ENCODE results near the gene ANXA6.
A peak's percentile ranks its signal among the peaks of the same experiment; 100 is the strongest.
"Not testable (repeated sequence)": the region's sequence is repeated elsewhere in the genome, so short reads cannot be mapped to it uniquely, and the experiment has no call there.

ANXA6 gene

DNA sequence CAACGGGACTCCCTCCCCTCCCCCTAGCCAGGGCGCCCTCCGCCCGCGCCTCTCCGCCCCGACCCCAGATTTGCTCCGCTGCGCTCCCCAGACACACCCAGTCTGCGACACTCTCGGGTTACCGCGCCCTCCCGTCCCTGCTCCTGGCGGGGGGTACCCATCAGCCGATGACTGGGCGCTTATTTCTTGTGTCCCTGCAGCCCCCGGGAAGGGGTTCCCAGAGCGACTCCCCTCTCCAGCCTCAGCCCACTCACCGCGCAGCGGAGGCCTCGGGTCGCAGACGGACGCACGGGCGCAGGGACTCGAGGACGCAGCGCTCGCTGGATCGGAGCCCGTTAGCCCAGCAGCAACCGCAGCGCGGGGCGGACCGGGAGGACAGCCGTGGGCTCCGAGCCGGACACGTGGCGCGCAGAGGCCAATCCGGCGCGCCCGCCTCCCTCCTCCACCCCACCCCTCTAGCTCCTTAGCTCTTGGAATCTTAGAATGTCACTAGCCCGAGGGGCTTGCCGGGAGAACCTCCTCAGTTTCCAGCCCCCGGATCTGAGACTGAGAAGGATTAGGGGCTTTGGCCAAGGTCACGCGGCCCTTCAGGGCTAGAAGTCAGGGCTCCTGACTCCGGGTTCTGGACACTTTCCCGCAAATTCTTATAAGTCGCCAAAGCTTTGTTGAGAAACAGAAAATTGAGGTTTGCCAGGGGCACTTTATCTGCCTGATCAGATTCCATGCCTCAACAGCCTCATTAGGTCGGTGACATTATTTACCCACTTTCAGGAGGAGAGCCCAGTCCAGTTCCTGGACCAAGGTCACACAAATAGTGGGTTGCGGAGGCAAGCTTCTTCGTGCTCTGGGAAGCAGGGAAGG, at the start of gene ANXA6:
Gene ANXA6 (minus strand): TSS at position 354 of the 861 bp plus-strand sequence. CDS start 9,878 bp downstream, outside the sequence.
- peak; percentile 64 for DNase-seq

- DNase-seq = no peak
These were observed 47.8 kb upstream of the ANXA6 start for GRCh38 chr5:151205411-151205810.

DNA sequence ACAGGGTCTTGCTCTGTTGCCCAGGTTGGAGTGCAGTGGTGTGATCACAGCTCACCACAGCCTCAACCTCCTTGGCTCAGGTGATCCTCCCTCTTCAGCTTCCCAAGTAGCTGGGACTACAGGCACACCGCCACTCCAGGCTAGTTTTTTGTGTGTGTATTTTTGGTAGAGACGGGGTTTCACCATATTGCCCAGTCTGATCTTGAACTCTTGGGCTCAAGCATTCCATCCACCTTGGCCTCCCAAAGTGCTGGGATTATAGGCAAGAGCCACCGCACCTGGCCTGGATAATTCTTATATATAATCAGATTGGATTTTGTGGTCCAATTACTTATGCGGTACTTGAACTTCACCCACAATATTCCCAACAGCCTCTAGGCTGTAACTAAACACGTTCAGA, 46.5 kb upstream of the ANXA6 start:
- DNase-seq = no peak

GRCh38 chr5:151202381-151203139, 45.0 kb upstream of the ANXA6 start:
- peak; percentile 56 for DNase-seq

DNA sequence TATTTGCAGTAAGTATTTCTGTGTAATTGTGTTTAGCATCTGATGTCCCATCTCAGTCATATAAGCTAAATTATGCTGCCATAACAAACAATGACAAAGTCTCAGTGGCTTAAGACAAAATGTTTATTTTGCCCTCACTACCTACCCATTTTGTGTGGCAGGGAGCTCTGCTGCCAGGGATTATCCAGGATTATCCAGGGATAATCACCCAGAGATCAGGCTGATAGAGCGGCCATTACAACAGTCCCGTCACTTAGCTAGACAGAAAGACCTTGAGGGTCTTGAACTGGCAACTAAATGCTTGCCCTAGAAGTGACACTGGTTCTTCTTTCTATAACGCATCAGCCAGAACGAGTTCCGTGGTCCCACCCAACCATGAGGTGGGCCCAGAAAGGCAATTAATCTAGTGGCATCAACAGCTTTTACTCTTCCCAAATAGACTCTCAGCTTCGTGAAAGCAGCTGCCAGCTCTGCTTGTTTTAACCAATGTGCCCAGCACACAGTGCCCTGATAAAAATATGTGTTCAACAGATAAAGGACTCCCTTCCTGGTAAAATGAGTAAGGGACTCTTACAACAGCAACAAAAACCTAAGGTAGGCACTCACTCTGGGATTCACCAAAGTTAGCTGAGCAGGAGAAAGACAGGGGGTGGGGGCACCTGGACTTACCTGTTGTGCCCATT, 43.5 kb upstream of the ANXA6 start:
- no peak for DNase-seq

DNA sequence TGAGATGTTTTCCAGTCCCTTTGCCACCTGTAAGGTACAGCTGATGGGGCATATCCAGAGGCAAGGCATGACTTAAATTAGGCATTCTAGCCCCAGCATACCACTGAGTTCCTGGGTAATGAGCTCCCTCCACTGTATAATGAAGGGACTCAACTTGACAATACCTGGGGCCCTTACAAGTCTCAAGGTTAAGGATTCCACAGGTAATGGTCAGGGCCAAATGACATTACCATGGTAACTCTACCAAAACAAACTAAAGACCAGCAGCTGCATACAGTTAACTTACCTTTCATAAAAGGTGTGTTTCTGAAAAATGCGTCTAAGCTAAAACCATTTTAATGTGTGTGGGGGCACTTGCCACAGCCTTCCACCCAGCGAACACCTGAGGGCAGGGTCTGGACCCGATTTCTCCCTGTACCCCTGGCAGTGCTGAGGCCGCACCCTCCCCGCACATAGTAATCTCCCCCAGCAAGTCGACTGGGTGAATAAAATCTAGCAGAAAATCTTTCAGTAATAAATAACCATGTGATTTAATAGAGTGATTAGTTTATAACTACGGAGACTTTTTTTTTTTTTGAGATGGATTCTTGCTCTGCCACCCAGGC, 42.1 kb upstream of the ANXA6 start:
- DNase-seq = no peak

DNA sequence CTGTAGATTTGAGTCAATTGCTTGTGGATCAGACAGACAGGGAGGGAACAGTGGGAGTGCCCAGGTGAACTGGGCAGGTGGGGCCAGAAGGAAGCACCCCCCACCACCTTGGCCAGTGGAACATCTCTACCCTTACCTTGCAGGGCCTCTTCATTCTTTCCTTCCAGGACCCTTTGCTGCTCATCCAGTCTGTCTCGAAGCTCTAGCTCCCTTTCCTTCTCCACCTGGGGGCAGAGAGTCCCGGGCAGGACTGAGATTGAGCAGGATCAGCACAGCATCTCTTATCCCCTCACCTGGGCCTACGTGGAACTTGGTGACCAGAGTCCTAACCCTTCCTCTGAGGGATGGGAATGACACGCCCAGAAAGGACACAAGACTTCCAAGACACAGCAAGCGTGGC, 41.3 kb upstream of the ANXA6 start:
- no peak for DNase-seq

DNA sequence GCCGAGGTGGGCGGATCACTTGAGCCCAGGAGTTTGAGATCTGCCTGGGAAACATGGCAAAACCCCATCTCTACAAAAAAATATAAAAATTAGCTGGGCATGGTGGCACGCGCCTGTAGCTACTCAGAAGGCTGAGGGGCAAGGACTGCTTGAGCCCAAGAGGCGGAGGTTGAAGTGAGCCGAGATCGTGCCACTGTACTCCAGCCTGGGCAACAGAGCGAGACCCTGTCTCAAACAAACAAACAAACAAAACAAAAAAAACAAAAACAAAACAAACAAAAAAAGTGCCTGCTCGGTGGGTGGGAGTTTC, 39.7 kb upstream of the ANXA6 start:
- not testable (repeated sequence) for DNase-seq

DNA sequence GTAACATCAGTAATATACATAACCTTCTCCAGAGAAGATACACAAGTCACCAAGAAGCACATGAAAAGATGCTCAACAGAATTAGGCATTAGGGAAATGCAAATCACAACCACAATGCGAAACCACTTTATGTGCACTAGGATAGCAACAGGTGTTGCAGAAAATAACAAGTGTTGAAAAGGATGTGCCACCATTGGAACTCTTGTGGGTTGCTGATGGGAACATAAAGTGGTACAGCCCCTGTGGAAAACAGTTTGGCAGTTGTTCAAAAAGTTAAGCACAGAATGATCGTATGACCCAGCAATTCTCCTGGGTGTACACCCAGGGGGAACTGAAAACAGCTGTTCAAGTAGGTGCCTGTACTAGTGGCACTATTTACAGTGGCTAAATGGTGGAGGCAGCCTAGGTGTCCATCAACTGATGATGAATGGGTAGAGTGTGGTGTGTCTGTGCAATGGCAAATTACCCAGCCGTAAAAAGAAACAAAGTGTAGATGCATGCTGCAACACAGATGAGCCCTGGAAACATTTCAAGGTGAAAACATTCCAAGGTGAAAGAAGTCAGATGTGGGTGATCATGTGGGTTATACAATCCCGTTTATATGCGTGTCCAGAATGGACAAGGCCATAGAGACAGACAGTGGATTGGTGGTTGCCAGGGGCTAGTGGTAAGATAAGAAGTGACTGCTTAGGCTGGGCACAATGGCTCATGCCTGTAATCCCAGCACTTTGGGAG, 39.1 kb upstream of the ANXA6 start:
- peak; percentile 11 for DNase-seq

GRCh38 chr5:151195622-151196021, 38.0 kb upstream of the ANXA6 start:
- peak; percentile 35 for DNase-seq

- DNase-seq = no peak
These were observed 35.0 kb upstream of the ANXA6 start for GRCh38 chr5:151192626-151193025.

DNA sequence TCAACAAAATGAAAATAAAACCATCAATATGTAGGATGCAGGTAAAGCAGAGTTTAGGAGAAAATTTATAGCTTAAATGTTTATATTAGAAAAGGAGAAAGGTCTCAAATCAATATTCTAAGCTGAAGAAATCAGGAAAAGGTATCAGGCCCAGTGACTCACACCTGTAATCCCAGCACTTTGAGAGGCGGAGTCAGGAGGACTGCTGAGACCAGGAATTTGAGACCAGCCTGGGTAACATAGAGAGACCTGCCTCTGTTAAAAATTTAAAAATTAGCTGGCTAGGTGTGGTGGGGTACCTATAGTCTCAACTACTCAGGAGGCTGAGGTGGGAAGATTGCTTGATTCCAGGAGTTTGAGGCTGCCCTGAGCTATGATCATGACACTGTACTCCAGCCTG, 34.1 kb upstream of the ANXA6 start:
- DNase-seq = no peak

DNA sequence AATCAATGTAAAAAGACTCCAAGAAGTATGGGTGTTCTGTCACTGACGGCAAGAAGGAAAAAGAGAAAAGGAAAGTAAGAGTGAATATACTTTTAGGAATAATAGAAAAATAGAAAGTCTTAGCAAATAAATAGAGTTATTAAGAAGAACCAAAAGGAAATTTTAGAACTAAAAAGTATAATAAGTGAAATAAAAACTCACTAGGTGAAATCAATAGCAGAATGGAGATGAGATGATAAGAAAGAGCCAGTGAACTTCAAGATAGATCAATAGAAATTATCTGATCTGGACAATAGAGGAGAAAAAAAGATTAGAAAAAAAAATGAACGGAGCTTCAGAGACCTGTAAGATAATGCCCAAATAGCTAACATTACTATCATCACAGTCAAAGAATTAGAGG, 31.6 kb upstream of the ANXA6 start:
- DNase-seq = no peak

GRCh38 chr5:151186538-151186937, 29.0 kb upstream of the ANXA6 start:
- DNase-seq = no peak

GRCh38 chr5:151186052-151186451, 28.5 kb upstream of the ANXA6 start:
- DNase-seq = no peak

GRCh38 chr5:151184316-151185042, 26.9 kb upstream of the ANXA6 start:
- DNase-seq = no peak

DNA sequence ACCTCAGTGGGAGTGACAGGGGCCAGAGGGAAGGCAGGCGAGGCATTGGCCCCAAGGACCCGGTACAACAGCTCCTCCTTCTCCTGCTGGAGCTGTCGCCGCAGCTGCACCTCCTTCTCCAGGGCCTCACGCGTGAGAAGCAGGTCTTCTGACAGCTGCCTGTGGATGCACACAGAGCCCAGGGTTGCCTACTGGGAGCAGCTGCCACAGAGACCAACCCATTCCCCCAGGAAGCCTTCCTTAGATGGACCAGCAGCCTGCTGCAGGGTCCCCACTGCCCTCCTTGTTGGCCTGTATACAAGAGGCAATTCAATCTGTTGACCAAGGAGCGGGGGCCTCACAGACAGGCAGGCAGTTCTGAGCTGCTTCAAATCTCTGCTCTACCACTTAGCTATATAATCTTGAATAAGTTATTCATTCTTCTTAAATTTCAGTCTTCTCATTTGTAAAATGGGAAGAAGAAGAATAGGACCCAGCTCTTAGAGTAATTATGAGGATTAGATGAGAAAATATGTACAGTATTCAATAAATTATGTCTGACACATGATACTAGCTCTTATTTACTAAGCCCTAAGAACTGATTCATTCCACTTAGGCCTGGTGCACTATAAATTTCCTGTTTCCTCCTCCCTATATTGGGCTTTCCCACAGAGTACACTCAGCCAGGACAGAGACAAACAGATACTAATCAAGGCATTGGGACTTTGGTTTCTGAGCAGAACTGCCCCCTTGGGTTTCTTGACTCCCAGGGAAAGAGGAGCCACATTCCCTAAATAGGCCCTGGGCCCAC, 26.1 kb upstream of the ANXA6 start:
- no peak for DNase-seq

DNA sequence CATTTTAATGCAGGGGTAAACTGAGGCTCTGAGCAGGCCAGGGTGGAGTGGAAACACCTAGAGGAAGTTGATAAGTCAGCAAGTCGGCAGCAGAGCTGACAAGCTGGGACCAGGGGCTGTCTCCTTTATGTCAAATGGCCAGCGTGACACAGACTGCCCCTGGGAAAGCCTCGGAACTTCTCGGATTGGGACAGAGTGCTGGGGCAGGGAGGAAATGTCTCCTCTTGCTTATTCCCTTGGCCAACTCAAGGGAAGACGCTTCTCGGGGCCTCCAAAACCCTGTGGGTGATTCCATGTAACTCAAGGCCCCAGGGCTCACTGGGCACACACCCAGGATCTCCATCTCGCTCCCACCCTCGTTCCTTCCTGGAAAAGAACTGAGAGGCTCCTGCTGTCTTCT, 25.4 kb upstream of the ANXA6 start:
- no peak for DNase-seq

DNA sequence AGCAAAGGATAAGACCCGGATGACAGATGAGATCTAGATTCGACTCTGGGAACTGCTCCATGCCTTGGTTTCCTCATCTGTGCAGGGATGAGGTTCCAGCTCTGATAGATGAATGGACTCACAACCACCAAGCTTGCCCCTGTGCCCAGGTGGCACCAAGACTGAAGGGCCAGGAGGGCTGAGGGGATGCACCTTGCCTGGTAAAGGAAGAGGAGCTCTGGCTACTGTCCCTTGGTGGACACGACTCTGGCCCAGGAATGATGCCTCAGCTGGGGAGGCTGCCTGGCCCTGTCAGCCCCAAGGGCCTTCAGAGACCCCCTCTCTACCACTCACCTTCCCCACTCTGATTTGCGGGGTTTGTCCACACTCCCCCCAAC, 24.9 kb upstream of the ANXA6 start:
- DNase-seq = no peak

DNA sequence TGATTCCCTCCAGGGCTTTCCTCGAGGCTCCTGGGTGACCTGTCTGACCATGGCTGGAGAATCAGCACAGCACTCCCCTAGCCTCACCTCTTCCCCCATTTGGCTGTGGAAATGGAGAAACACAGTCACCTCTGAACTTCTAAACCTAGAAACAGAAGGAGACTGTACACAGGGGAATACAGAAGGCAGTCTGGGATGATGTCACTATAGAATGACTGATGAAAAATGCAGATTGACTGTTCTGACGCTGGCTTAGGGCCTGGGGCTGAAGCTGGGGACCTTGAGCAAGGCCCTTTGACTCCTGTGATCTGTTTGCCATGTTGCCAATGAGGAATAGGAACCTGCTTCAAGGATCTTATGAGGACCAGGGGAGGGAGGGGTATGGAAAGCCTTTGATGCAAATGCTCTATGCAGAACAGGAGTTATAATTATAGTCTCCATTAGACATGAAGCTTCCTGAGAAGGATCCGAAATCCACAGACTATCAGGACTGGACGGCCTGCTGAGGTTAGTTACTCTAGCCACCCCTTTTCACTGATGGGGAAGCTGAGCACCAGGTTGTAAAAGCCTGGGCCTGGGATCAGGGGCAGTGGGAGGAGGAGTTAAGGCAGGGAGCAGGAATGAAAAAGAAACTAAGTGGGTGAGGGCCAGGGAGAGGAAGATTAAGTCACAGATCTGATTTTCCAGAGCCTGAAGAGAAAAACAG, 24.4 kb upstream of the ANXA6 start:
- DNase-seq = no peak
